ENCODE results near the gene PCDH10. TPM values are rescaled to one million over a fixed set of nuclear protein-coding genes. Genes with fewer than 3 reads are reported as not detected.

The PCDH10 gene
- total and polyA plus RNA-seq, 2 of the 8 experiments (the other 6 are each of a cell fraction or from before 2014, with no cell fraction given), result 2.2 to 10.0 TPM

- Histone ChIP-seq H3K27me3 (replicated peaks in 1 of 4; ENCODE audit: control insufficient read depth in 3 of 4, extremely low read depth in 1 of 4, insufficient read depth in 3 of 4, low read length in 3 of 4) (no peaks in the 10 kb centered on the region), H2BK5ac (ENCODE audit: low read depth, low read length) (no peak overlapping the region), H3K36me3 (ENCODE audit: control insufficient read depth in 2 of 4, insufficient read depth in 4 of 4, low read length in 3 of 4) (no peaks in the 10 kb centered on the region), H3K79me2 (ENCODE audit: control insufficient read depth in 1 of 2, insufficient read depth in 2 of 2, low read length in 2 of 2) (no peaks in the 10 kb centered on the region), H2BK15ac (ENCODE audit: low read length) (no peak overlapping the region), H2BK120ac (replicated peaks; ENCODE audit: low read depth, low read length) (no peak overlapping the region), H4K20me1 (replicated peaks in 1 of 2; ENCODE audit: control insufficient read depth in 1 of 2, insufficient read depth in 2 of 2, low read length in 2 of 2) (no peaks in the 10 kb centered on the region), H2BK12ac (ENCODE audit: low read depth, low read length) (no peak overlapping the region), H2BK20ac (ENCODE audit: low read length) (no peak overlapping the region), H3K4me2 (ENCODE audit: insufficient read depth in 1 of 2, low read depth in 2 of 2, low read length in 2 of 2) (no peak overlapping the region), H2AFZ (ENCODE audit: low read length) (no peak overlapping the region), H4K91ac (replicated peaks; ENCODE audit: insufficient read length, low read length) (no peak overlapping the region), H3K4ac (replicated peaks; ENCODE audit: insufficient read length, low read depth, low read length) (no peak overlapping the region), H3K79me1 (ENCODE audit: low read depth, low read length) (no peaks in the 10 kb centered on the region), H3K4me3 (ENCODE audit: extremely low read depth in 1 of 4, insufficient read depth in 2 of 4, low read depth in 3 of 4, low read length in 4 of 4) (no peak overlapping the region), H2AK5ac (ENCODE audit: low read depth, low read length) (no peak overlapping the region), H3K18ac (ENCODE audit: extremely low read depth, low read length) (no peak overlapping the region), H3K14ac (ENCODE audit: insufficient read length) (no peak overlapping the region), H3K9ac (replicated peaks in 1 of 4; ENCODE audit: extremely low read depth in 1 of 4, low read depth in 3 of 4, low read length in 3 of 4) (no peak overlapping the region), H3K23ac (ENCODE audit: insufficient read length) (no peak overlapping the region), H3K56ac (replicated peaks; ENCODE audit: insufficient read length, low read depth, low read length) (no peak overlapping the region), H3K23me2 (ENCODE audit: low read depth, low read length) (no peaks in the 10 kb centered on the region), H3K27ac (ENCODE audit: low read depth, low read length) (no peak overlapping the region), H4K5ac (ENCODE audit: insufficient read length, low read depth, low read length) (no peak overlapping the region), H4K8ac (ENCODE audit: extremely low read depth, insufficient read depth, low read length) (no peak overlapping the region), H3K4me1 (replicated peaks in 1 of 4; ENCODE audit: control insufficient read depth in 3 of 4, insufficient read depth in 4 of 4, low read length in 3 of 4) (peaks cover 0 to 4% (median 1%) of the 10 kb centered on the region in 4 experiments; a peak in 2 of 7 replicates), H3K9me3 (ENCODE audit: insufficient read depth in 2 of 2, low read depth in 1 of 2, low read length in 1 of 2) (no peaks in the 10 kb centered on the region)
- DNase-seq (ENCODE audit: low read depth in 1 of 2, low spot score in 2 of 2) (no peak), FAIRE-seq (no peak)
- 90% methylated on average over 3 of the region's 3 CpGs; no CpG with 5 or more reads in 1 of the 2 experiments for WGBS, 2 experiments (ENCODE audit: extremely low coverage in 1 of 2, insufficient coverage in 1 of 2, insufficient read length in 1 of 2, insufficient replicate concordance in 2 of 2, low coverage in 1 of 2, low lambda C conversion rate in 2 of 2, missing lambda C conversion rate in 1 of 2)
- CTCF ChIA-PET (ENCODE audit: partially characterized antibody), result interaction anchor here (1.1 to 1.3 kb wide), 3 partner anchors 19 to 27 kb away, joined by 3 to 6 read pairs (median 4); no protein-coding TSS in a partner anchor
- POLR2A ChIA-PET (ENCODE audit: partially characterized antibody), result no interaction called here
- TF ChIP-seq TAF7 (optimal IDR thresholded peaks at IDR 0.05; ENCODE audit: borderline replicate concordance, low read depth, low read length) (no peak), EGR1 (IDR thresholded peaks at IDR 0.05; ENCODE audit: borderline replicate concordance, low read depth, low read length) (no peak), EP300 (IDR thresholded peaks at IDR 0.05; ENCODE audit: borderline replicate concordance in 1 of 2, low read depth in 2 of 2, low read length in 2 of 2) (no peak)
Observed at GRCh38 chr4:133127500-133127899, 21.6 kb upstream of the PCDH10 start.

Data from H1 (cell line).